Colonic mucosa (tissue), 4 donors: Measurements from ENCODE around the gene SSR4. TPM values are rescaled to one million over a fixed set of nuclear protein-coding genes. Genes with fewer than 3 reads are reported as not detected.

ENCODE experiments used
- DNase-seq: peaks from one replicate; pipeline ENCODE4 v3.0.0-alpha.2; 2020
- H3K27ac ChIP-seq: fragments of 200-600 bp; one replicate; pipeline ENCODE4 v1.8.0; 2021
- H3K27me3 ChIP-seq: fragments of 200-600 bp; one replicate; pipeline ENCODE4 v1.8.0; 2021
- H3K36me3 ChIP-seq: fragments of 200-600 bp; one replicate; pipeline ENCODE4 v1.8.0; 2021
- H3K4me1 ChIP-seq: fragments of 200-600 bp; one replicate; pipeline ENCODE4 v1.8.0; 2021; ENCODE audit warnings: mild to moderate bottlenecking
- H3K4me3 ChIP-seq: fragments of 200-600 bp; one replicate; pipeline ENCODE4 v1.8.0; 2021
- H3K9ac ChIP-seq, 2 donors: one replicate each; pipeline ENCODE4 v1.7.0; 2013; ENCODE audit warnings: control low read depth in 2 of 2, low read depth in 2 of 2, low read length in 2 of 2
- H3K9me3 ChIP-seq: fragments of 200-600 bp; one replicate; pipeline ENCODE4 v1.8.0; 2021
- CTCF ChIP-seq: fragments of 200-600 bp; IDR thresholded peaks from one replicate; pipeline ENCODE4 v1.8.0; 2022; ENCODE audit warnings: antibody characterized with exemption, mild to moderate bottlenecking
- intact Hi-C: fragments of 100-400 bp; cut with DNase I; formaldehyde crosslinking; loops from one replicate; pipeline ENCODE4 v1.14.1; 2022
- total RNA-seq, 2 donors: library from RNA; stranded (reverse); fragmentation: NEBNext Ultra II Directional in 1 of 2; extraction: Animal tissue kit (Norgen Biotek cat#: 25700) in 1 of 2; gene quantifications; one replicate each; pipeline ENCODE4 v1.2.1, GENCODE V29; 2021
- donor health status: healthy.
- donor health status: DM: no; HTN: no; CAD: no.
- donor health status: DM: no; HTN: no; CAD: no.

Gene SSR4
- total RNA-seq, 2 donors from 2014 or later = 253 to 377 TPM

DNA sequence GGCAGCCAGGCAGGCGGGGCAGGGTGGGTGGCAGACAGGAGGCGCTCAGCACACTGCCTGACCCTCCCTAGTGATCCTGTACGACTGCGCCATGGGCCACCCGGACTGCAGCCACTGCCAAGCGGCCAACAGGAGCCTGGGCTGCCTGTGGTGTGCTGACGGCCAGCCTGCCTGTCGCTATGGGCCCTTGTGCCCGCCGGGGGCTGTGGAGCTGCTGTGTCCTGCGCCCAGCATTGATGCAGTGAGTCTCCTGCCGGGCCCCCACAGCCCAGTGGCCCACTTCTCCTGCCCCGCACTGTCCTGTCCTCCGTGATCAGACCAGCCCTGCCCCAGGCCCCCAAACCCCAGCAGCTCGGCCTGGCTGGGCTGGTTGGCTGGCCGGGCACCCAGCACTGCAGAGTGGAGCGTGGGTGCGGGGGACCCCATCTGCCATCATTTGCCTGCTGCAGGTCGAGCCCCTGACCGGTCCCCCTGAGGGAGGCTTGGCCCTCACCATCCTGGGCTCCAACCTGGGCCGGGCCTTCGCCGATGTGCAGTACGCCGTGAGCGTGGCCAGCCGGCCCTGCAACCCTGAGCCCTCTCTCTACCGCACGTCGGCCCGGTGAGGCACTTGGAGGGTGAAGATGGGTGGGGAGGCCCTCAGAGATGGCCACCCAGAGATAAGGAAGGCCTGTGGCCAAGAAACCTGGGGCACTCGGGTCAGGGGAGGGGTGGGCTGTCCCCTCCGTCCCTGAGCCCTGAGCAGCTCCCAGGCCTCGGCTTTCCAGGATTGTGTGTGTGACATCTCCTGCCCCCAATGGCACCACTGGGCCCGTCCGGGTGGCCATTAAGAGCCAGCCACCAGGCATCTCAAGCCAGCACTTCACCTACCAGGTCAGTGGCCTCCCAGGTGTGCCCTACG lies 22.8 kb upstream of the SSR4 start:
- H3K27me3 ChIP-seq = peaks cover 3% of the 10 kb centered on the region
- H3K4me1 ChIP-seq = no peaks in the 10 kb centered on the region
- H3K36me3 ChIP-seq = no peaks in the 10 kb centered on the region
- no peaks in the 10 kb centered on the region for H3K9me3 ChIP-seq
- H3K4me3 ChIP-seq = no peak overlapping the region
- no peak overlapping the region for H3K27ac ChIP-seq
- no peak for DNase-seq
- no peak overlapping the region for H3K9ac ChIP-seq
- intact Hi-C loops = no loop called here
- TF ChIP-seq CTCF = no peak

DNA sequence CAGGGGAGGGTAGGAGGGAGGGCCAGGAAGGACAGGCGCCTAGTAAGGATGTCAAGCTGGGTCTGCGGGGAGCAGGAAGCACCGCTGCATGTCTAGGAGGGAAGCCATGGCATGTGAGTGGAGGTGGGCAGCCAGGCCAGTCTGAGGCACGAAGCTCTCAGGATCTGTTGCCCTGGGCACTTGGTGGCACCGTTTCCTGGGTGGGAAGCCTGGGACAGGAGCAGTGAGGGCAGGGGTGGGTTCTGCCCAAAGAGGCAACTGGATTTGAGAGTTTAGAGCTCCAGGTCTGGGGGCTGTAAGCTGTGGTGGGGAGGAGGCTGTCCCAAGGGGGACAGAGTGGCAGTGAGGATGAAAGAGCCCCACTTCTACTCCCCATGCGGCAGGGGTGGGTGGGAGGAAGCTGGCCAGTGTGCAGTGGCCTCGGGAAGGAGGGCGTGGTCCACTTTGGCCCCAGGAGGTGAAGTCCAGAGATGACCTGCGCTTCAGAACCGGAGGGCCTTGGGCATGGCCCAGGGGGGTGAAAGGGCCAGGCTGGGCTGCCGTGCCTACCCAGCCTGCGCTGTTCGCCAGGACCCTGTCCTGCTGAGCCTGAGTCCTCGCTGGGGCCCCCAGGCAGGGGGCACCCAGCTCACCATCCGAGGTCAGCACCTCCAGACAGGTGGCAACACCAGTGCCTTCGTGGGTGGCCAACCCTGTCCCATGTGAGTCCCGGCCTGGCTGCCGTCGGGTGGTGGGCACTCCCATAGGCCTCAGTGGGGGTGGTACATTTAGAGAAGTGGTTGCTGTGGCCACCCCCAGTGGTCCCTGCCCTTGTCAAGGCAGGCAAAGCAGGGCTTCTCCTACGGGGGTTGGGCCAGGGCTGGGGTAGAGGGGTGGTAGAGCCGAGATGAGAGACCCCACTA lies 21.9 kb upstream of the SSR4 start:
- intact Hi-C loops = no loop called here
- no peak for TF ChIP-seq CTCF
- H3K27ac ChIP-seq = no peak overlapping the region
- H3K27me3 ChIP-seq = peaks cover 3% of the 10 kb centered on the region
- H3K4me1 ChIP-seq = no peaks in the 10 kb centered on the region
- H3K4me3 ChIP-seq = no peak overlapping the region
- H3K9ac ChIP-seq = no peak overlapping the region
- H3K9me3 ChIP-seq = no peaks in the 10 kb centered on the region
- DNase-seq = no peak
- H3K36me3 ChIP-seq = no peaks in the 10 kb centered on the region

- no peaks in the 10 kb centered on the region for H3K36me3 ChIP-seq
- H3K27ac ChIP-seq = no peak overlapping the region
- intact Hi-C loops = no loop called here
- no peak overlapping the region for H3K9ac ChIP-seq
- TF ChIP-seq CTCF = no peak
- no peak overlapping the region for H3K4me3 ChIP-seq
- H3K27me3 ChIP-seq = peaks cover 3% of the 10 kb centered on the region
- H3K9me3 ChIP-seq = no peaks in the 10 kb centered on the region
- H3K4me1 ChIP-seq = no peaks in the 10 kb centered on the region
- DNase-seq = no peak
Observed at GRCh38 chrX:153773218-153773611, 21.3 kb upstream of the SSR4 start.

GRCh38 chrX:153773741-153774575 lies 20.5 kb upstream of the SSR4 start:
- Histone ChIP-seq H3K9me3 (no peaks in the 10 kb centered on the region), H3K4me3 (no peak overlapping the region), H3K9ac (no peak overlapping the region), H3K27ac (no peak overlapping the region), H3K4me1 (no peaks in the 10 kb centered on the region), H3K36me3 (no peaks in the 10 kb centered on the region), H3K27me3 (peaks cover 3% of the 10 kb centered on the region)
- no peak for DNase-seq
- intact Hi-C loops = no loop called here
- no peak for TF ChIP-seq CTCF
